GM19193 (cell line): Measurements from ENCODE around the gene LCOR.

ENCODE experiments used
- POLR2A ChIP-seq: IDR thresholded peaks from 4 replicates; pipeline ENCODE4 v1.6.1; 2011; ENCODE audit not compliant: insufficient read depth, insufficient read length; ENCODE audit errors: extremely low read depth

Gene LCOR

GRCh38 chr10:96902731-96903358 lies 70.7 kb downstream of the LCOR start:
- no peak for TF ChIP-seq POLR2A

GRCh38 chr10:96904648-96905047 lies 72.5 kb downstream of the LCOR start:
- no peak for TF ChIP-seq POLR2A

- no peak for TF ChIP-seq POLR2A
Observed at GRCh38 chr10:96906864-96907263, 74.8 kb downstream of the LCOR start.

GRCh38 chr10:96910488-96911395 lies 78.6 kb downstream of the LCOR start:
- no peak for TF ChIP-seq POLR2A

- no peak for TF ChIP-seq POLR2A
Observed at GRCh38 chr10:96912405-96912804, 80.3 kb downstream of the LCOR start.

- no peak for TF ChIP-seq POLR2A
Observed at GRCh38 chr10:96913906-96914305, 81.8 kb downstream of the LCOR start.

GRCh38 chr10:96917628-96918027 lies 85.5 kb downstream of the LCOR start:
- TF ChIP-seq POLR2A = no peak

GRCh38 chr10:96918214-96919002 lies 86.3 kb downstream of the LCOR start:
- no peak for TF ChIP-seq POLR2A

- TF ChIP-seq POLR2A = no peak
Observed at GRCh38 chr10:96919785-96920430, 87.8 kb downstream of the LCOR start.

GRCh38 chr10:96921655-96922054 lies 89.6 kb downstream of the LCOR start:
- TF ChIP-seq POLR2A = no peak

- no peak for TF ChIP-seq POLR2A
Observed at GRCh38 chr10:96922978-96923948, 91.2 kb downstream of the LCOR start.

- no peak for TF ChIP-seq POLR2A
Observed at GRCh38 chr10:96924861-96925260, 92.8 kb downstream of the LCOR start.

GRCh38 chr10:96930469-96930868 lies 98.4 kb downstream of the LCOR start:
- no peak for TF ChIP-seq POLR2A

- TF ChIP-seq POLR2A = no peak
Observed at GRCh38 chr10:96935148-96935547, 103.0 kb downstream of the LCOR start.
